Smooth muscle cell (in vitro differentiated cells): ENCODE data around the gene NGFR. TPM values are rescaled to one million over a fixed set of nuclear protein-coding genes. Genes with fewer than 3 reads are reported as not detected.

Experiments
- DNase-seq: peaks from one replicate; lab custom pipeline; 2025; ENCODE audit not compliant: unreplicated experiment; lab: John Stamatoyannopoulos, UW
- H2AFZ ChIP-seq: fragments of 200-600 bp; sonication (generic); 2 replicates; pipeline ENCODE4 v1.6.0; 2016; ENCODE audit warnings: antibody characterized with exemption, low read depth, mild to moderate bottlenecking
- H3F3A ChIP-seq: fragments of 200-600 bp; sonication (generic); 2 replicates; pipeline ENCODE4 v1.6.0; 2017; ENCODE audit warnings: antibody characterized with exemption, low read depth
- H3K27ac ChIP-seq: fragments of 200-600 bp; sonication (generic); 2 replicates; pipeline ENCODE4 v1.5.1; 2016; ENCODE audit warnings: low read depth, mild to moderate bottlenecking
- H3K27me3 ChIP-seq: fragments of 200-600 bp; sonication (generic); 2 replicates; pipeline ENCODE4 v1.6.1; 2016; ENCODE audit warnings: low read depth, mild to moderate bottlenecking
- H3K36me3 ChIP-seq: fragments of 200-600 bp; sonication (generic); 2 replicates; pipeline ENCODE4 v1.5.1; 2016; ENCODE audit warnings: low read depth
- H3K4me1 ChIP-seq: fragments of 200-600 bp; sonication (generic); 2 replicates; pipeline ENCODE4 v1.5.1; 2016; ENCODE audit warnings: low read depth
- H3K4me2 ChIP-seq: fragments of 200-600 bp; sonication (generic); 2 replicates; pipeline ENCODE4 v1.6.0; 2016; ENCODE audit warnings: mild to moderate bottlenecking
- H3K4me3 ChIP-seq: fragments of 200-600 bp; sonication (generic); 2 replicates; pipeline ENCODE4 v1.5.1; 2016; ENCODE audit warnings: mild to moderate bottlenecking
- H3K79me2 ChIP-seq: fragments of 200-600 bp; sonication (generic); 2 replicates; pipeline ENCODE4 v1.6.0; 2016; ENCODE audit warnings: low read depth, mild to moderate bottlenecking
- H3K9ac ChIP-seq: fragments of 200-600 bp; sonication (generic); 2 replicates; pipeline ENCODE4 v1.6.0; 2016; ENCODE audit warnings: low read depth
- H3K9me3 ChIP-seq: fragments of 200-600 bp; sonication (generic); replicated peaks from 2 replicates; pipeline ENCODE4 v1.5.1; 2016; ENCODE audit warnings: low read depth
- H4K20me1 ChIP-seq: fragments of 200-600 bp; sonication (generic); 2 replicates; pipeline ENCODE4 v1.6.0; 2016; ENCODE audit warnings: low read depth
- CTCF ChIP-seq: fragments of 200-600 bp; sonication (generic); IDR thresholded peaks from 2 replicates; pipeline ENCODE4 v1.5.1; 2017; ENCODE audit warnings: borderline replicate concordance, mild to moderate bottlenecking, antibody characterized with exemption; ENCODE audit not compliant: insufficient read depth, poor library complexity, severe bottlenecking
- WGBS: methylation state at CpG from one replicate; pipeline ENCODE4 v1.1.7; 2016; ENCODE audit warnings: low lambda C conversion rate; 5-methylcytosine and 5-hydroxymethylcytosine counted together
- polyA plus RNA-seq: library from polyadenylated mRNA; unstranded; fragments of >200 nt; fragmentation: Nextera tagmentation; extraction: Ambion mirVana; gene quantifications from 2 replicates; pipeline ENCODE4 v1.2.1, GENCODE V29; 2016
- total RNA-seq: library from RNA; depleted of rRNA; stranded (reverse); fragments of >200 nt; gene quantifications from 2 replicates; pipeline ENCODE4 v1.2.3, GENCODE V29; 2014

Gene NGFR
- total and polyA plus RNA-seq, 2 experiments from 2014 or later: 2.4 to 2.5 TPM

- Histone ChIP-seq H3K79me2 (no peaks in the 10 kb centered on the region), H3K9me3 (no peaks in the 10 kb centered on the region), H4K20me1 (no peaks in the 10 kb centered on the region), H3F3A (peaks cover 3% of the 10 kb centered on the region), H3K4me2 (no peak overlapping the region), H3K4me1 (peaks cover 6% of the 10 kb centered on the region), H3K27ac (no peak overlapping the region), H2AFZ (no peak overlapping the region), H3K9ac (no peak overlapping the region), H3K27me3 (no peaks in the 10 kb centered on the region), H3K36me3 (no peaks in the 10 kb centered on the region), H3K4me3 (no peak overlapping the region)
- DNase-seq: no peak
- no peak for TF ChIP-seq CTCF
- WGBS: 60% methylated on average over 5 of the region's 5 CpGs
Observed at GRCh38 chr17:49454050-49454449, 41.0 kb upstream of the NGFR start.

- no peaks in the 10 kb centered on the region for H3K79me2 ChIP-seq
- no peak overlapping the region for H3K4me3 ChIP-seq
- H3K4me1 ChIP-seq: peaks cover 6% of the 10 kb centered on the region
- H3K27ac ChIP-seq: no peak overlapping the region
- no peaks in the 10 kb centered on the region for H3K27me3 ChIP-seq
- H4K20me1 ChIP-seq: no peaks in the 10 kb centered on the region
- no peak overlapping the region for H3K9ac ChIP-seq
- TF ChIP-seq CTCF: no peak
- WGBS: 62% methylated on average over 9 of the region's 9 CpGs
- H3K4me2 ChIP-seq: no peak overlapping the region
- DNase-seq: no peak
- H3F3A ChIP-seq: peaks cover 3% of the 10 kb centered on the region
- H2AFZ ChIP-seq: no peak overlapping the region
- H3K9me3 ChIP-seq: no peaks in the 10 kb centered on the region
- H3K36me3 ChIP-seq: no peaks in the 10 kb centered on the region
Observed at GRCh38 chr17:49455272-49455861, 39.7 kb upstream of the NGFR start.

GRCh38 chr17:49456183-49456965, 38.7 kb upstream of the NGFR start:
- TF ChIP-seq CTCF: no peak
- H3K9me3 ChIP-seq: no peaks in the 10 kb centered on the region
- no peaks in the 10 kb centered on the region for H3K36me3 ChIP-seq
- H3F3A ChIP-seq: peaks cover 3% of the 10 kb centered on the region
- peaks cover 6% of the 10 kb centered on the region for H3K4me1 ChIP-seq
- no peak overlapping the region for H3K27ac ChIP-seq
- H3K4me2 ChIP-seq: no peak overlapping the region
- H2AFZ ChIP-seq: no peak overlapping the region
- no peaks in the 10 kb centered on the region for H3K79me2 ChIP-seq
- no peaks in the 10 kb centered on the region for H3K27me3 ChIP-seq
- H4K20me1 ChIP-seq: no peaks in the 10 kb centered on the region
- peak; percentile 10 for DNase-seq
- 32% methylated on average over 5 of the region's 5 CpGs for WGBS
- no peak overlapping the region for H3K9ac ChIP-seq
- H3K4me3 ChIP-seq: no peak overlapping the region
